HG03469 (cell line): ENCODE measurements around the gene TEX2.
"Not testable (repeated sequence)": the region's sequence is repeated elsewhere in the genome, so short reads cannot be mapped to it uniquely, and the experiment has no call there.

ENCODE experiments used
- ATAC-seq: cut with Tn5 transposase; IDR thresholded peaks from one replicate; pipeline ENCODE4 v1.9.1; 2021; ENCODE audit warnings: mild to moderate bottlenecking, moderate library complexity, moderate number of reproducible peaks; ENCODE audit not compliant: unreplicated experiment

TEX2 gene

DNA sequence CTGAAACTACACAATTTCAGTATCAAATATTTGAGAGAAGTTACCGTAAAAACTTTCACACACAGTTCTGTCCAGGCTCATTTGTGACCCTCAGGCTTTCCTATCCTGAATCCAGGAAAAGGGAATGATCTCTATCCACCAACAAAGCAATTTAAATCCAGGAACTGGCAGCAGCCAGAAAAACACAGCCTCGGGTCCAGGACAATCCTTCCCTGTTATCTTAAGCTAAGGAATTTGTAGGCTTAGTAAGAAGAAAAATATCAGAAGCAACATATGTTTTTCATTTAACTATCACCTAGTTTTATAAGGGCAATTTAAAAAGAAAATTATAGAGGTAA, 47.1 kb downstream of the TEX2 start:
- no peak for ATAC-seq

DNA sequence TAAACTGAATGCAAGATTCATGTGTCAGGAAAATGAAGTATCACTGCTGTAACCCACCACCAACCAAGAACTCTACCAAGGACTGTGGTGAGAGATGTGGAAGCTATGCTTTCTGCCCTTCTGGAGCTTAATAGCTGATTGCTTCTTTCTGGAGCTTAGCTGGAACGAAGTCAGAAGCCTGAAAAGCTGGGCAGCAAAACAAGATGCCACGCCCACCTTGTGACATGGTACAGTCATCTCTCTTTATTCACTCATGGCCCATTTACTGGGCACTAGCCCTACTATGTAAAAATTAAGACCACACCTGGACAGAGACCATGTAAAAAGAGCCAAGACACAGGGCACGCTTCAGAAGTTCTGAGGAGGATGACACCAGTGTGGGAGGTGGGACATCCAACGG, 48.1 kb downstream of the TEX2 start:
- no peak for ATAC-seq

DNA sequence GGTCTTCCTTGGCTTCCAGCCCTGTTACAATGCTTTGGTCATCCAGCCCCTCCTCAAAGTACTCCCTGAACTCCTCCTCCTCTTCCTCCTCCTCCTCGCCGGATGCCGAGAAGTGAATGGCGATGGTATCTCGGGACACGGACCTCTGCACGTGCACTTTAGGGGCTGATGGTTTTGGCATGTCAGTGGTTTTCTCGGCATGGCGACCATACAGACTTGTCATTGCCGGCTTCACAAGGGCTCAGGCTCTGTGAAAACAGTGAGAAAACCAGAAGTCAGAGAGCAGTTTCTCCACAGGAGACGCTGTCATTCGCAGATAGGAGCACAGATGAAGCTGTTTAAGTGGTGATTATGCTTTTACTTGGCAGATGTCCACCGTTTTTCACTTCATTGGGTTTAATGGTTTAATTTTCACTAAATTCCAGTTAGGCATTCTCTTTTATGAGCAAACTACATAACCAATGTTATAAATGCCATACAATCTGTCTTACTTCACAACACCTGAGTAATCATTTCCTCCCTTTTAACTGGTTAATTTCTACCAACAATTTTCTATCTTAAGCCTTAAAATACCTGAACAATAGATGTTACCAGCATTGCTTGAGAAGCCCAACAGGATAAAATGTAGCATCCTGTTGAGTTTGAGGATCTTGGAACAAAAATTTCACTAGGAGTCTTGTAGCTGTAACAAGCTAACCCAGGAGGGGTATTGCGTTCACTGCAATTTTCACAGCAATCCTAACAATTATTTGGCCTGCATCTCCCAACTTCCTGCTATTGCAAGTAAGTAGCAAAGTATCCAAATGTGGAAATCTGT, 48.9 kb downstream of the TEX2 start:
- ATAC-seq, result no peak

- ATAC-seq, result no peak
Observed at GRCh38 chr17:64212122-64212521, 50.9 kb downstream of the TEX2 start.

GRCh38 chr17:64209983-64210382, 53.1 kb downstream of the TEX2 start:
- ATAC-seq, result no peak

- ATAC-seq, result no peak
Observed at GRCh38 chr17:64209356-64209941, 53.6 kb downstream of the TEX2 start.

DNA sequence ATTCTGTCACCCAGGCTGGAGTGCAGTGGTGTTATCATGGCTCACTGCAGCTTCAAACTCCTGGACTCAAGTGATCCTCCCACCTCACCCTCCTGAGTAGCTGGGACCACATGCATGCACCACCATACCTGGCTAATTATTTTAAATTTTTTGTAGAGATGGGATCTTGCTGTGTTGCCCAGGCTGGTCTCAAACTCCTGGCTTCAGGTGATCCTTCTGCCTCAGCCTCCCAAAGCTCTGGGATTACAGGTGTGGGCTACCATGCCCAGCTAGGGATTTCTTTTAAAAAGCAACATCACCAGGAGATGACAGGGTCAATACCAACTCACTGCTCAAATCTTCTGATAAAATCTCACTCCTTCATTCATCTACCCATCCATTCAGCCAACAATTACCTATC, 54.4 kb downstream of the TEX2 start:
- not testable (repeated sequence) for ATAC-seq

DNA sequence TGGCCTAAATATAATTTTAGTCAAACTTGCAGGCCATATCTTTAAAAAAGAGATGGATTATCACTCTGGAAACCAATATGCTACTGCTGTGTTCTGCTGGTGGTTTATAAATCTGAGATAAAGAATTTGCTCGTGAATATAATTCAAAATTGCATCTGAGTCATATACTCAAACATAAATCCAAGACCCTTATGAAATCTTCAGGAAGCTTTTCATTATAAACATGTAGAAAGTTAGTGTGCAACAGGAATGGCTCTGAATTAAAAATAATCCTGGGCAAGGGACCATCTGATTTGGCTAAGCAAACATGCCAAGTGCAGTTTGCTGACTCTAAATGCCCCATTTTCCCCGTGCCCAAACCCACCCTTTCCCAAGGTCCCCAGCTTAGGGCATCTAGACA, 57.3 kb downstream of the TEX2 start:
- ATAC-seq, result no peak

DNA sequence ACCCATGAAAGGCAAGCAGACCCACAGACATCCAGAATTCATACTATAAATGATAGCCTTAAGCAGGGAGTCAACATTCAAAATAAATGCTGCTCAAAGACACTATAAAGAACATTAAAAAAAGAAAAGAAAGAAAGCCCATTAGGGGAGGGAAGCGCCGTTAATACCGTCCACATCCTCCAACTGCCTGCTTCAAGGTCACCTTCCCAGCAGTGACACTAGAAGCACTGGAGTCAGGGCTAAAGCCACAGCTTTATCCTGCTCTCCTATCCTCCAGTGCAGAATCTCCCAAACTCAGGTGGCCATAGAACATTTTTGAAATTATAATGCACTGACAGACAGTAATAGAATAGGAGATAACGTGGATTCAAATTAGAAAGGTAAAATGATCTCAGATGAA, 59.4 kb downstream of the TEX2 start:
- ATAC-seq, result no peak

DNA sequence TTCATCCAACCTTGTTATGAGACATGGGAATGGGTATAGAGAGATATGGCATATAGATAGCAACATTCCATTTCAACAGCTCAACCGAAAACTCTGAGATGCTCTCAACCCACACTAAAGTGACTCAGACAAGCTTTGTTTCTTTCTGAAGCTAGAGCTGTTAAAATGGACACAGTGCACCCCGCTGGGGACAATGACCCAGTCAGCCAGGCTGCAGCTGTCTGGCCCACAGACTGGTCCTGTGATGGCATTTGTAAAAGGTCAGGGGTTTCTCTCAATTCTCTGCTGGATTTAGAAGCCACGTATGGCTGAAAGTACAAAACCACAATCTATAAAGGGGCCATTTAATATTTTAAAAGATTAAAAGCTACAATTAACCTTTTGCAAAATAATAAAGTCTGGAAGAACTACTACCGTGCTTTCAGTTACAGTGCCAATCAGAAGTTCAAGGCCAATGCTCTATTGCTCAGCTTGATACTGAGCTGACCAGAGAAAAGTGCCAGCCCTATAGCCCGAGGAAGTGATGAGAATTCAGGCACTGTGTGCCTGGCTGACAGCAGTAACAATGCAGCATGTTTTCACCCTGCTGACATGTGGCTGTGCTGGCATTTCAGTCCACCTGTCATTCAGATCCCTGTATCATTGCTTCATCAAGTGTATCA, 60.2 kb downstream of the TEX2 start:
- no peak for ATAC-seq

DNA sequence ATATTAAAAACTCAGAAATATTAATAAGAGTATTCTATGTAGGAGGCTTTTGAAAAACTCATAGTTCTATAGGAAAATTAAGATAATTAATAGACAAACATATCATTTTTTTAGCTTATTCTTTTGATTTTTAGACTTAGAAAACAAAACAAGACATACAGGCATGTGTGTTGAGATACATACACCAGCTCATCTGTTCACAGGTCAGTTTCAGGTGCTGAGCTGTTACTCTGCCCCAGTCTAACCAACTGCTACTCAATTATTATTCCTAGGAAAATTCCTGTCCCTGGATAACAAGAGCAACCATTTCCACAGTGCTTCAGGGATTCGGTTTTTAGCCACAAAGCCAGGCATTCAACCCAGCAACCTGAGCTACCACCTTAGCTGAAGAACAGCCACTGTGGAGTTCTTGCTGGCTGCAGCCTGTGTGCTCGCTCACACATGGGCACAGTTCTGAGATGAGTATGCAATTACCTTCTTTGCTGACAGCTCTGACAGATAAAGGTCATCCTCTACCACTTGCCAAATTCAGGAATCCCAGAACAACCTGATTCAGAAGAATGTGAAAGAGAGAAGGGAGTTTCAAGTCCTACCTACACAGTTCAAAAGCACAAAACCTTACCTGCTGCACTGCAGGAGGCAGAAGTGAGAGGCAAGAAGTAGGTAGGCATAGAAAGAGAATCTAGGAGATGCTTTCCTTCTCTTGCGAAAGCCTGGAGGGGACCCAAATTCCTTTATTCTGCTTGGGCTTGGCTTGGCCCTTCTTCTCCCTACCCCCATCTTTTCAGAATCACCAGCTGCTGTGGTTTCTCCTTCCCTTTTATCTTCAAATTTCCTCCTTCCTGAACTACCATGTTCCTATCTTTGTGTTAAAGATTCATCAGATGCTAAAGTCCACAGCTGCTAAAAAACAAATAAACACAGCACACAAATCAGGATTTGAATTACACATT, 62.7 kb downstream of the TEX2 start:
- ATAC-seq, result no peak

DNA sequence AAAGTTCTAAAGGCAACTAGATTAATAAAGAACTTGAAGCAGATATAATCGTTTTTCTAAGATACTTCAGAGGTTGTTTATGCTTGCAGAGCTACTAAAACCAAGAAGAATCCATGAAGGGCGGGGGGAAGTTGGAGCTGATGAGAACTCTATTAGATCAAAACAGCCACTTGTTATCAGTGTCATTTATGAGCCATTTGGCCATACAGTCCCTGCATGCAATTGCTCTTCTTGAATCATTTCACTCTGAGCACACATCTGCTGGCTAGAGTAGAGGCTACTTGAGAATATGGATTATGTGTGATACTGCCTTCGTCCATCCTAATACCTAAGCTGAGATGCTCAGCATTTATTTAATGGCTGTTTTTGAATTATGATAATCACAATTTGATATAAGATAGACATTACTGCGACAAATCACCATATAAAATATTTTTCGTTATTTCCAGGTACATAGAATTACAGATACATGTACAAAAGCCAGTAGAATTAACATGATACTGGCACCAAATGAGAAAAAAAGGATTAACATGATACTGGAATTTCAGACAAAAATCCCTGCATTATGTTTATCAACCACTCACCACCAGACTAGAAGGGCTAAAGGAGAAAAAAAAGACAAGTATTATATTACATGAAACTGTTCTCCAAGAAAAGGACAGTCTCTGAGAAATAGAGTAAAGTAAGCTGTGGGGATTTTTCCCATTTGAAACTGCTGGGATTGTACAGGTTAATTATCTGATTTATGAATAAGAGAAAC, 64.5 kb downstream of the TEX2 start:
- ATAC-seq, result no peak

DNA sequence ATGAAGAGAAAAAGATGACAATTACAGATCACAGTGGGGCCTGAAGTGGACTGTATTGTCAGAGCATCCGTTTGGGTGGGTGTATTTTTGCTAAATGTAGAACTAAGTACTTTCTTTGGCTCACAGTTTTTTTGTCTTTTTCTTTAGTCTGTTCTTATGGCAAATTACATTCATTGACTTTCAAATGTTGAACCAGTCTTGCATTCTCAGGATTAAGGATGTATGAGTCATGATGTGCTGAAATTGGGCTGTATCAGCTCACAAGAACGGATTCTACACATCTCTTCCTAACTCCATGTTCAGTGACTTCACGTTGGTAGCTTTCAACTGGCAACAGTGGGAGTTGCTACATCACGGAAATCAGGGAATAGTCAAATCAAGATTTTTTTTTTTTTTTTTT, 66.5 kb downstream of the TEX2 start:
- no peak for ATAC-seq

DNA sequence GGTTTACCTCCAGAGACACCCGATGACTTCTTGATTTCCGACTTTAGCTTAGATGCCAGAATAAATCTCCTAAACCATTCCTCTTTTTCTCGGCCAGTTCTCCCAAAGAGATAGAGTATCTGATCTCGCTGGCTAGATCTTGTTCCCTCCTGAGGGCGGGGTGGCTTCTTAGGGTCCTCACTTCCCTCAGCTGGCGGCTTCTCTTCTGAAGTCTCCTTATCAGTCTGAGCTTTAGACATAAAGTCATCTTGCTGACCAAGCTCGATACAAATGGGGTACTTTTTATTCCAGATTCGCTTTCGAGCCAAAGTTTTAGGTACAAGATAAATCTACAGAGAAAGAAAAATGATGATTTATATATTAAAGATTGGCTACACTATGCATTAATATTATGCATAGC, 69.5 kb downstream of the TEX2 start:
- ATAC-seq, result no peak

GRCh38 chr17:64192589-64192988, 70.5 kb downstream of the TEX2 start:
- no peak for ATAC-seq

DNA sequence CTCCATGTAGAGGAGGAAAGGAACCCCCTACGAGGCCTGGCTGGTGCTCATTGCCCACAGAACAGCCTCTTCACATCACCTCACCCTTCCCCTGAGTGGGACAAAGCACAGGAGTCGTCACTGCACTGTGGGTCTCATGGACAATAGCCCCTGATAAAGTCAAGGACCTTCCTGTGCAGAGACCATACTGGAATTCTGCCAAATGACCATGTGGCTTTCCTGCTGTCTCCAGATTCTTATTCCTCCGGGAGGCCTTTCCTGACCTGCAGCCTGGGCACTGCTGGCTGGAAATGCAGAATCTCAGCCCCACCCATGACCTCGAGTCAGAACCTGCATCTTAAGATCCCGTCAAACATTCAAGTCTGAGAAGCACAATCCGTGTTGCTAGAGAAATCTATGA, 72.6 kb downstream of the TEX2 start:
- no peak for ATAC-seq

DNA sequence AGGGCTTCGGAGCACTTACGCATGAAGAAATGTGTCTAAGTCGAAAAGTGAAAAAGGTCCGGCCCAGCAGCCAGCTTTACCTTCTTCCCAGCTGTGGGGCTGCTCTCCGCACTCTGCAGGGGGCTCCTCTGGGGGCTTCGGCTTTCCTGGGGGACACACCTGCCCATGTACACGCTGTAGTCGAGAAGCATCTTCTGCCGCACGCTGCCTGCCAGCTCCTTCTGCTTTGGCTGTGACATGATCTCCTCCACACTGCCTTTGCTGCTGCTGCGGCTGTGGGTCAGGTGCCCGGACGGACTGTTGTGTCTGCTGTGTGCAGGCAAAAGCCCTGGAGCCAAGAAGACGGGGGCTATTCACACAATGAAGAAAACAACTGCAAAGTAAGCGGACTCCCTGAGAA, 75.0 kb downstream of the TEX2 start:
- ATAC-seq, result no peak

GRCh38 chr17:64187093-64187895, 75.8 kb downstream of the TEX2 start:
- no peak for ATAC-seq

DNA sequence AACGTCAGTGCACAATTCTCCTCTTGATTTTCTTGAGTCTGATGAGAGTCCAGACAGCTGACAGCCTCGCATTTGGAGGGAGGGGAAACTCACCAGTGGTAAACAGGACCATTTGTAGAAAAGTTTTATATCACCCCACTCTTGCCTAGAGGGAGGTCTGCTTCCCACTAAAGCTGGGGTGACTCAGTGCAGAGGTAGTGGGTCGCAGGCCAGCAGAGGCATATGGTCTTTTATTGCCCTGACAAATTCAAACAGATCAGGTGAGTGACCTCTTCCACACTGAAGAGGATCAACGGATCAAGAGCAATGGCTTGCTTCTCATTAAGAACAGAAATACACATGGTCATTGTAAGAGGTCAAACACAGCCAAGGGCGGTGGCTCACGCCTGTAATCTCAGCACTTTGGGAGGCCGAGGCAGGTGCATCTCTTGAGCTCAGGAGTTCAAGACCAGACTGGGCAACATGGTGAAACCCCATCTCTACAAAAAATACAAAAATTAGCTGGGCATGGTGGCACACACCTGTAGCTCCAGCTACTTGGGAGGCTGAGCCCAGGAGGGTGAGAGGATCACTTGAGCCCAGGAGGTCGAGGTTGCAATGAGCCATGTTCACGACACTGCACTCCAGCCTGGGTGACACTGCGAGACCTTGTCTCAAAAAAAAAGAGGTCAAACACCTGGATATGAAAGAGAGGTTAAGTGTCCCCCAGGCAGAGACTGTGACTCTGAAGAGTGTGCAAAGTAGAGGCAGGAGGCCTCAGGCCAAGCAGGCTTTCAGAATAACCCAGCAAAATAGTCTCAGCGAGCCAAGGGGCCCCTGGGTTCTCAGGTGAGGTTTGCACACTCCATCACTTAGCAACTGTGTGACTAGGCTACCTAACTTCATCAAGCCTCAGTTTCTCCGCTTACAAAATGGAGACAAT, 76.6 kb downstream of the TEX2 start:
- no peak for ATAC-seq
